ENCODE measurements around the gene PYROXD2. TPM values are rescaled to one million over a fixed set of nuclear protein-coding genes. Genes with fewer than 3 reads are reported as not detected.

The PYROXD2 gene
- total and polyA plus RNA-seq, 2 of the 13 experiments (the other 11 are each of a cell fraction or from before 2014, with no cell fraction given): 2.0 to 6.2 TPM

DNA sequence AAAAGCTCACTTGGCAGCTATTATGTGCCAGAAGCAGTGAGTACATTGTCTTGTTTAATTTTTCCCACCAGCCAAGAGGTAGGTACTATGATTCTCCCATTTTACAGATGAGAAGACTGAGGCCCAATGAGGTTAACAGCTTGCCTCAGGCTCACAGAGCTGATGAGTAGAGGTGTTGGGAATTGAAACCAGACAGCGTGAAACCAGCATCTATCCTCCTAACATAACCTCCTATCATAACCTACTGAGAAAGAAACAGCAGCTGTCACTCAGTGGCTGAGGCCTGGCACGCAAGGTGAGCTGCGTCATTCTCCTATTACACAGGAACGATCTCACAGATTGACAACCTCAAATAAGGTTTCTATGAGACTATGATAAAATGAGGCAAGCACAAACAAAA, 6.2 kb downstream of the PYROXD2 start:
- CTCF ChIA-PET (ENCODE audit: low intra/inter-chr PET ratio, low total read pairs): no interaction called here
- POLR2A ChIA-PET: no interaction called here
- intact Hi-C loops (cut with micrococcal nuclease; ENCODE audit: unreplicated experiment): no loop called here

More for the DNA sequence above, 6.2 kb downstream of the PYROXD2 start:
- WGBS (ENCODE audit: low lambda C conversion rate): 78% methylated on average over 4 of the region's 4 CpGs
- H3K79me2 ChIP-seq (ENCODE audit: insufficient read depth, low read length): no peaks in the 10 kb centered on the region
- no peak overlapping the region for H3K4me2 ChIP-seq (ENCODE audit: low read depth, low read length)
- in situ Hi-C loops (cut with HindIII; ENCODE audit: extremely low pct_ligation_motif_present, low pct_unique_long_range_greater_than_20kb): no loop called here
- no peaks in the 10 kb centered on the region for H3K36me3 ChIP-seq (replicated peaks in 1 of 2; ENCODE audit: control insufficient read depth in 1 of 2, insufficient read depth in 2 of 2, low read length in 2 of 2)
- no peak overlapping the region for H3K27ac ChIP-seq (ENCODE audit: extremely low read length, insufficient read depth, low read length)
- DNase-seq (ENCODE audit: low spot score): no peak
- no peaks in the 10 kb centered on the region for H3K9me3 ChIP-seq (ENCODE audit: low read length)
- no peak for FAIRE-seq
- ATAC-seq: no peak
- H3K4me1 ChIP-seq (ENCODE audit: insufficient read depth, low read length): no peaks in the 10 kb centered on the region
- H3K4me3 ChIP-seq (replicated peaks in 1 of 3; ENCODE audit: insufficient read depth in 1 of 3, low read depth in 2 of 3, low read length in 3 of 3): no peak overlapping the region
- H3K9ac ChIP-seq (ENCODE audit: insufficient read depth, low read depth, low read length): no peak overlapping the region
- no peak for TF ChIP-seq FOXA1 (IDR thresholded peaks at IDR 0.05)
- no peak for TF ChIP-seq FOXA1 (CRISPR knock-in tag; IDR thresholded peaks at IDR 0.05)
- TF ChIP-seq, protein P1, sequence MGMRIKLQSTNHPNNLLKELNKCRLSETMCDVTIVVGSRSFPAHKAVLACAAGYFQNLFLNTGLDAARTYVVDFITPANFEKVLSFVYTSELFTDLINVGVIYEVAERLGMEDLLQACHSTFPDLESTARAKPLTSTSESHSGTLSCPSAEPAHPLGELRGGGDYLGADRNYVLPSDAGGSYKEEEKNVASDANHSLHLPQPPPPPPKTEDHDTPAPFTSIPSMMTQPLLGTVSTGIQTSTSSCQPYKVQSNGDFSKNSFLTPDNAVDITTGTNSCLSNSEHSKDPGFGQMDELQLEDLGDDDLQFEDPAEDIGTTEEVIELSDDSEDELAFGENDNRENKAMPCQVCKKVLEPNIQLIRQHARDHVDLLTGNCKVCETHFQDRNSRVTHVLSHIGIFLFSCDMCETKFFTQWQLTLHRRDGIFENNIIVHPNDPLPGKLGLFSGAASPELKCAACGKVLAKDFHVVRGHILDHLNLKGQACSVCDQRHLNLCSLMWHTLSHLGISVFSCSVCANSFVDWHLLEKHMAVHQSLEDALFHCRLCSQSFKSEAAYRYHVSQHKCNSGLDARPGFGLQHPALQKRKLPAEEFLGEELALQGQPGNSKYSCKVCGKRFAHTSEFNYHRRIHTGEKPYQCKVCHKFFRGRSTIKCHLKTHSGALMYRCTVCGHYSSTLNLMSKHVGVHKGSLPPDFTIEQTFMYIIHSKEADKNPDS (CRISPR knock-in tag; IDR thresholded peaks at IDR 0.05): no peak
- no peak for TF ChIP-seq KDM6A (CRISPR knock-in tag; IDR thresholded peaks at IDR 0.05; ENCODE audit: low read depth)
- TF ChIP-seq, protein P2, sequence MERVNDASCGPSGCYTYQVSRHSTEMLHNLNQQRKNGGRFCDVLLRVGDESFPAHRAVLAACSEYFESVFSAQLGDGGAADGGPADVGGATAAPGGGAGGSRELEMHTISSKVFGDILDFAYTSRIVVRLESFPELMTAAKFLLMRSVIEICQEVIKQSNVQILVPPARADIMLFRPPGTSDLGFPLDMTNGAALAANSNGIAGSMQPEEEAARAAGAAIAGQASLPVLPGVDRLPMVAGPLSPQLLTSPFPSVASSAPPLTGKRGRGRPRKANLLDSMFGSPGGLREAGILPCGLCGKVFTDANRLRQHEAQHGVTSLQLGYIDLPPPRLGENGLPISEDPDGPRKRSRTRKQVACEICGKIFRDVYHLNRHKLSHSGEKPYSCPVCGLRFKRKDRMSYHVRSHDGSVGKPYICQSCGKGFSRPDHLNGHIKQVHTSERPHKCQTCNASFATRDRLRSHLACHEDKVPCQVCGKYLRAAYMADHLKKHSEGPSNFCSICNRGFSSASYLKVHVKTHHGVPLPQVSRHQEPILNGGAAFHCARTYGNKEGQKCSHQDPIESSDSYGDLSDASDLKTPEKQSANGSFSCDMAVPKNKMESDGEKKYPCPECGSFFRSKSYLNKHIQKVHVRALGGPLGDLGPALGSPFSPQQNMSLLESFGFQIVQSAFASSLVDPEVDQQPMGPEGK (CRISPR knock-in tag; IDR thresholded peaks at IDR 0.05): no peak
- TF ChIP-seq ZNF629 (CRISPR knock-in tag; conservative IDR thresholded peaks at IDR 0.05): peak; percentile 83
- no peak for TF ChIP-seq NFE2L2 (IDR thresholded peaks at IDR 0.05; ENCODE audit: low read length)
- H4K20me1 ChIP-seq (ENCODE audit: insufficient read depth, low read length): no peaks in the 10 kb centered on the region
- BruUV-seq (replicated peaks): no TSS peak
- no peaks in the 10 kb centered on the region for H3K27me3 ChIP-seq (ENCODE audit: control insufficient read depth in 1 of 2, insufficient read depth in 2 of 2, low read length in 2 of 2)
- no peak overlapping the region for H2AFZ ChIP-seq (ENCODE audit: low read length)
